HepG2 (cell line): ENCODE measurements around the gene ZNF578. TPM values are rescaled to one million over a fixed set of nuclear protein-coding genes. Genes with fewer than 3 reads are reported as not detected.

Experiments
- ARID2 ChIP-seq: sonication (generic); formaldehyde crosslinking; IDR thresholded peaks from 2 replicates; pipeline ENCODE4 v1.8.1; 2022; ENCODE audit warnings: mild to moderate bottlenecking, missing genetic modification reagents, borderline replicate concordance
- BCLAF1 ChIP-seq: fragments of 450-650 bp; IDR thresholded peaks from 2 replicates; pipeline ENCODE4 v1.6.1; 2017; ENCODE audit warnings: mild to moderate bottlenecking
- FIP1L1 ChIP-seq: fragments of 200-400 bp; formaldehyde crosslinking; IDR thresholded peaks from 2 replicates; pipeline ENCODE4 v1.6.1; 2018; ENCODE audit warnings: low read depth, mild to moderate bottlenecking, low read length, moderate library complexity, borderline replicate concordance; ENCODE audit not compliant: insufficient read depth
- HMGXB3 ChIP-seq: sonication (generic); formaldehyde crosslinking; IDR thresholded peaks from 2 replicates; pipeline ENCODE4 v1.4.0; 2020; ENCODE audit warnings: missing genetic modification reagents, borderline replicate concordance
- KDM6A ChIP-seq: IDR thresholded peaks from 2 replicates; pipeline ENCODE4 v1.6.1; 2016; ENCODE audit warnings: low read depth
- RFX1 ChIP-seq: fragments of 450-650 bp; IDR thresholded peaks from 2 replicates; pipeline ENCODE4 v1.6.1; 2017
- SMC3 ChIP-seq: IDR thresholded peaks from 2 replicates; pipeline ENCODE4 v1.6.1; 2011; ENCODE audit warnings: low read length, improper control_type of control experiment
- ZNF280D ChIP-seq: sonication (generic); formaldehyde crosslinking; IDR thresholded peaks from 2 replicates; pipeline ENCODE4 v1.5.1; 2020; ENCODE audit warnings: mild to moderate bottlenecking, missing genetic modification reagents
- ZNF512 ChIP-seq: sonication (generic); formaldehyde crosslinking; IDR thresholded peaks from 2 replicates; pipeline ENCODE4 v1.4.0; 2020; ENCODE audit warnings: mild to moderate bottlenecking, missing genetic modification reagents
- polyA plus RNA-seq, 8 experiments: library from polyadenylated mRNA; depleted of rRNA in 3 of 8; stranded (reverse) in 7 of 8; unstranded in 1 of 8; fragments of >200 nt; fragmentation: Illumina TruSeq in 4 of 8; extraction: Trizol in 4 of 8; gene quantifications; 2 replicates each; pipeline versions ENCODE4 v1.2.1 to v1.2.3, GENCODE V29; 2011 to 2016; ENCODE audit warnings: low read depth in 4 of 8, missing spikeins in 1 of 8, mixed read lengths in 1 of 8; ENCODE audit not compliant: insufficient read depth in 1 of 8
- total RNA-seq, 5 experiments: library from RNA; depleted of rRNA; stranded (reverse); fragments of >200 nt; fragmentation: Illumina TruSeq; extraction: Trizol; gene quantifications; 2 replicates each; pipeline ENCODE4 v1.2.3, GENCODE V29; 2016; ENCODE audit warnings: low read depth in 1 of 5

Gene ZNF578
- total and polyA plus RNA-seq, 2 of the 13 experiments (the other 11 are each of a cell fraction or from before 2014, with no cell fraction given): not detected

- TF ChIP-seq BCLAF1 (no peak), SMC3 (no peak), KDM6A (CRISPR knock-in tag) (no peak), ZNF512 (CRISPR knock-in tag) (no peak), ARID2 (CRISPR knock-in tag) (no peak), RFX1 (no peak), FIP1L1 (no peak), HMGXB3 (CRISPR knock-in tag) (no peak), ZNF280D (no peak)
Observed at GRCh38 chr19:52557231-52557995, 104.1 kb downstream of the ZNF578 start (continued).
